Measurements from ENCODE around the gene IL7R. TPM values are rescaled to one million over a fixed set of nuclear protein-coding genes. Genes with fewer than 3 reads are reported as not detected.

IL7R gene
- total and polyA plus RNA-seq, 2 donors from 2014 or later, result 0.34 to 53.7 TPM

DNA sequence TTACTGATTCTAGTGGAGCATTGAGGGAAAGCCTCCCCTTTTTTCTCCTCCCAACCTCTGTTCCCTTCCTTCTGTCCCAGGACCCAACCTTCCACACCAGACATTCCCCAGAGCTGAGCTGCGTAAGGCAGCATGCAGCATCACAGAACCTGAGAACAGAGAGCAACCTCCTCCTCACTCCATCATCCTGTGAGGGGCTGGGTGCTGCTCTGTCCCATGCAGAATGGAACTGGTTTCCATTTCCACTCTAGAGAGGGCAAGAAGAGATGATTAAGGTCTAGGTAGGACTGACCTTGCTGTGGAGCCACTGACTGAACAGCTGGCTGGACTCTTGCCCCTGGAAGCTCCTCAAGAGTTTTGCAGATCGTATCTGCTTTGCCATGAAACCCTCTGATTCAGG lies 30.1 kb upstream of the IL7R start:
- no peak overlapping the region for H3K4me3 ChIP-seq (ENCODE audit: low read length in 3 of 3)
- H3K4me1 ChIP-seq (ENCODE audit: control insufficient read depth in 2 of 3, insufficient read depth in 2 of 3, low read depth in 1 of 3, low read length in 3 of 3), result no peaks in the 10 kb centered on the region
- H3K36me3 ChIP-seq (ENCODE audit: control insufficient read depth in 2 of 3, insufficient read depth in 3 of 3, low read length in 3 of 3), result no peaks in the 10 kb centered on the region
- H3K9me3 ChIP-seq (ENCODE audit: control insufficient read depth in 2 of 3, insufficient read depth in 1 of 3, low read length in 3 of 3), result no peaks in the 10 kb centered on the region
- DNase-seq (no peak), FAIRE-seq (no peak)
- H3K27ac ChIP-seq (ENCODE audit: low read depth in 2 of 2, low read length in 2 of 2), result no peak overlapping the region
- no peak overlapping the region for H3K9ac ChIP-seq (ENCODE audit: low read length in 3 of 3)
- TF ChIP-seq, protein P1, sequence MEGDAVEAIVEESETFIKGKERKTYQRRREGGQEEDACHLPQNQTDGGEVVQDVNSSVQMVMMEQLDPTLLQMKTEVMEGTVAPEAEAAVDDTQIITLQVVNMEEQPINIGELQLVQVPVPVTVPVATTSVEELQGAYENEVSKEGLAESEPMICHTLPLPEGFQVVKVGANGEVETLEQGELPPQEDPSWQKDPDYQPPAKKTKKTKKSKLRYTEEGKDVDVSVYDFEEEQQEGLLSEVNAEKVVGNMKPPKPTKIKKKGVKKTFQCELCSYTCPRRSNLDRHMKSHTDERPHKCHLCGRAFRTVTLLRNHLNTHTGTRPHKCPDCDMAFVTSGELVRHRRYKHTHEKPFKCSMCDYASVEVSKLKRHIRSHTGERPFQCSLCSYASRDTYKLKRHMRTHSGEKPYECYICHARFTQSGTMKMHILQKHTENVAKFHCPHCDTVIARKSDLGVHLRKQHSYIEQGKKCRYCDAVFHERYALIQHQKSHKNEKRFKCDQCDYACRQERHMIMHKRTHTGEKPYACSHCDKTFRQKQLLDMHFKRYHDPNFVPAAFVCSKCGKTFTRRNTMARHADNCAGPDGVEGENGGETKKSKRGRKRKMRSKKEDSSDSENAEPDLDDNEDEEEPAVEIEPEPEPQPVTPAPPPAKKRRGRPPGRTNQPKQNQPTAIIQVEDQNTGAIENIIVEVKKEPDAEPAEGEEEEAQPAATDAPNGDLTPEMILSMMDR (IDR thresholded peaks at IDR 0.05; ENCODE audit: borderline replicate concordance, extremely low read depth, insufficient read depth), result no peak
- no peaks in the 10 kb centered on the region for H3K27me3 ChIP-seq (ENCODE audit: control insufficient read depth, insufficient read depth, low read length)
- intact Hi-C loops (cut with DNase I), result no loop called here

DNA sequence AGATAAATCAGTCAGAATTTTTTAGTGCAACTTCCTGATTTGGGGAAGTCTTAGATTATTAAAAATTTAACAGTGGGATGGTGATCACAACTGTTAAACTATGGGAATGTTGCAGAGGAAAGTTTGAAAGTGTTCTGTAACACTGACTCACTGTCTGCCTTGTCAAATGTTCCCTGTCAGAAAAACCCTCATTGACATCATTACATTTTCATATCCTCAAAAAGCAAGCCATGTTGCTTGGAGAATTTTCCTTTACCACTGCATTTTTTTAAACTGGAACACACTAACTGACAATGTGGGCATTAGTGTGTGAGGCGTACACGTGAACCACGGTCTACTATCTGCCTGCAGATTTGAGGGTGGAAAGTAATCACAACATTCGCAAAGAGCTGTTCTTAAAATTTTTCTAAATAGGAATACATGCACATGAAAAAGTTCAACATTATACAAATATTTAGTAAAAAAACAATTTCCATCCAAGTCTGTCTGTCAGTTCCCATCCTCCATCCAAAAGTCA lies 28.6 kb upstream of the IL7R start:
- H3K27ac ChIP-seq (ENCODE audit: low read depth in 2 of 2, low read length in 2 of 2), result no peak overlapping the region
- DNase-seq (no peak), FAIRE-seq (no peak)
- TF ChIP-seq, protein P1 (IDR thresholded peaks at IDR 0.05; ENCODE audit: borderline replicate concordance, extremely low read depth, insufficient read depth), result no peak
- H3K36me3 ChIP-seq (ENCODE audit: control insufficient read depth in 2 of 3, insufficient read depth in 3 of 3, low read length in 3 of 3), result no peaks in the 10 kb centered on the region
- intact Hi-C loops (cut with DNase I), result no loop called here
- H3K9ac ChIP-seq (ENCODE audit: low read length in 3 of 3), result no peak overlapping the region
- H3K4me1 ChIP-seq (ENCODE audit: control insufficient read depth in 2 of 3, insufficient read depth in 2 of 3, low read depth in 1 of 3, low read length in 3 of 3), result no peaks in the 10 kb centered on the region
- no peaks in the 10 kb centered on the region for H3K27me3 ChIP-seq (ENCODE audit: control insufficient read depth, insufficient read depth, low read length)
- H3K4me3 ChIP-seq (ENCODE audit: low read length in 3 of 3), result no peak overlapping the region
- no peaks in the 10 kb centered on the region for H3K9me3 ChIP-seq (ENCODE audit: control insufficient read depth in 2 of 3, insufficient read depth in 1 of 3, low read length in 3 of 3)

DNA sequence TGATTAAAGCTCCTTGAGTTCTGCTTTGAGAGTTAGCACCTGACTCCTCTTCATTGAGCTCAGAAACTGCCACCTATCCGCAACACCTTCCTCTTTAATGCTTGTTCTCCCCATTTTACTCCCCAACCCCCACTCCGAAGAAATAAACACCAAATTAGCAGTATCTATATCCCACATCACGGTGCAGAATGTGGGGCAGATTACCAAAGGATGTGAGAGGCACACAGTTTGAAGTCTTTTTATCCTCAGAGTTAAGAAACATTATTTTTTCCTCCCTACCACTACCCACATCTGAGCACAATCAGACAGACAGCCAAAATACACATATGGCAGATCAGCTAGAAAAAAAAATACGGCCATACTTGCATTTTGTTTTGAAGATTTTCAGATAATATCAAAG lies 26.1 kb upstream of the IL7R start:
- Histone ChIP-seq H3K4me1 (ENCODE audit: control insufficient read depth in 2 of 3, insufficient read depth in 2 of 3, low read depth in 1 of 3, low read length in 3 of 3) (no peaks in the 10 kb centered on the region), H3K4me3 (ENCODE audit: low read length in 3 of 3) (no peak overlapping the region), H3K9me3 (ENCODE audit: control insufficient read depth in 2 of 3, insufficient read depth in 1 of 3, low read length in 3 of 3) (no peaks in the 10 kb centered on the region), H3K9ac (ENCODE audit: low read length in 3 of 3) (no peak overlapping the region), H3K36me3 (ENCODE audit: control insufficient read depth in 2 of 3, insufficient read depth in 3 of 3, low read length in 3 of 3) (no peaks in the 10 kb centered on the region), H3K27me3 (ENCODE audit: control insufficient read depth, insufficient read depth, low read length) (no peaks in the 10 kb centered on the region), H3K27ac (ENCODE audit: low read depth in 2 of 2, low read length in 2 of 2) (no peak overlapping the region)
- DNase-seq (no peak), FAIRE-seq (no peak)
- intact Hi-C loops (cut with DNase I), result no loop called here
- TF ChIP-seq, protein P1 (IDR thresholded peaks at IDR 0.05; ENCODE audit: borderline replicate concordance, extremely low read depth, insufficient read depth), result no peak

DNA sequence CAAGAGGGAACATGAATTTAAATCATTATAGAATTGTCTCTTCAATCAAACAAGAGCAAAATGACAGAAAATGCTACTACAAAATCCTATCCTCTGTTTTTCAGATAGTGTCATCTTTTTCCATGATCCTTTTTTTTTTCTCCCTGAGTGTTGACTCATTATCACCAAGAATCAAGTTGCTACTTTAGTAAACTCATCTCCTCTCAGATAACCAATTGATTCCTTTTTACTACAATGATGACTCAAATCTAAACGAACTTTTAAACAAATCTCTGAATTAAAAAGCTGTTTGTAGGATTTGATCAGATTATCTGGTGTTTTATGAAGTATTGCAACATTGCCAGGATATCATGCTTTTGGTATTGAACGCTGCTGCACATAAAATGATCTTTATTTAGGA lies 23.9 kb upstream of the IL7R start:
- H3K4me3 ChIP-seq (ENCODE audit: low read length in 3 of 3), result no peak overlapping the region
- no peaks in the 10 kb centered on the region for H3K4me1 ChIP-seq (ENCODE audit: control insufficient read depth in 2 of 3, insufficient read depth in 2 of 3, low read depth in 1 of 3, low read length in 3 of 3)
- no peak for FAIRE-seq
- H3K9me3 ChIP-seq (ENCODE audit: control insufficient read depth in 2 of 3, insufficient read depth in 1 of 3, low read length in 3 of 3), result no peaks in the 10 kb centered on the region
- no peak for DNase-seq
- no peak overlapping the region for H3K27ac ChIP-seq (ENCODE audit: low read depth in 2 of 2, low read length in 2 of 2)
- H3K36me3 ChIP-seq (ENCODE audit: control insufficient read depth in 2 of 3, insufficient read depth in 3 of 3, low read length in 3 of 3), result no peaks in the 10 kb centered on the region
- no peaks in the 10 kb centered on the region for H3K27me3 ChIP-seq (ENCODE audit: control insufficient read depth, insufficient read depth, low read length)
- H3K9ac ChIP-seq (ENCODE audit: low read length in 3 of 3), result no peak overlapping the region
- TF ChIP-seq, protein P1 (IDR thresholded peaks at IDR 0.05; ENCODE audit: borderline replicate concordance, extremely low read depth, insufficient read depth), result no peak
- intact Hi-C loops (cut with DNase I), result no loop called here

Measured in kidney (tissue), 14 donors.